ENCODE measurements around the gene MMEL1.
"Not testable (repeated sequence)": the region's sequence is repeated elsewhere in the genome, so short reads cannot be mapped to it uniquely, and the experiment has no call there.

Gene MMEL1

GRCh38 chr1:2555634-2556276 is 77.1 kb downstream of the MMEL1 start:
- POLR2A ChIA-PET: interaction anchor here (1.0 kb wide), 1 partner anchor 30 kb away, joined by 3 read pairs; no protein-coding TSS in a partner anchor
- CTCF ChIA-PET: no interaction called here
- TF ChIP-seq NFRKB (IDR thresholded peaks at IDR 0.05) (no peak), ZNF384 (IDR thresholded peaks at IDR 0.05) (no peak), SUZ12 (IDR thresholded peaks at IDR 0.05) (no peak), FOXK2 (IDR thresholded peaks at IDR 0.05) (no peak), ARNT (IDR thresholded peaks at IDR 0.05) (no peak), FOXA1 (IDR thresholded peaks at IDR 0.05) (no peak), LEF1 (IDR thresholded peaks at IDR 0.05; ENCODE audit: borderline replicate concordance) (no peak), FOXM1 (IDR thresholded peaks at IDR 0.05; ENCODE audit: borderline replicate concordance) (no peak), CTBP1 (IDR thresholded peaks at IDR 0.05; ENCODE audit: borderline replicate concordance) (no peak), ELF4 (IDR thresholded peaks at IDR 0.05) (no peak), HDGF (IDR thresholded peaks at IDR 0.05; ENCODE audit: borderline replicate concordance) (no peak)
- no peak for DNase-seq (ENCODE audit: extremely low spot score)

- TF ChIP-seq FOXM1 (IDR thresholded peaks at IDR 0.05; ENCODE audit: borderline replicate concordance) (no peak), SUZ12 (IDR thresholded peaks at IDR 0.05) (no peak), FOXK2 (IDR thresholded peaks at IDR 0.05) (no peak), ELF4 (IDR thresholded peaks at IDR 0.05) (no peak), NFRKB (IDR thresholded peaks at IDR 0.05) (no peak), LEF1 (IDR thresholded peaks at IDR 0.05; ENCODE audit: borderline replicate concordance) (no peak), L3MBTL2 (conservative IDR thresholded peaks at IDR 0.05) (no peak), TARDBP (IDR thresholded peaks at IDR 0.05) (no peak), ZNF384 (IDR thresholded peaks at IDR 0.05) (no peak), HDGF (IDR thresholded peaks at IDR 0.05; ENCODE audit: borderline replicate concordance) (no peak)
- CTCF ChIA-PET: no interaction called here
- no peak for DNase-seq (ENCODE audit: extremely low spot score)
- POLR2A ChIA-PET: no interaction called here
Measured at GRCh38 chr1:2554621-2555387, 78.0 kb downstream of the MMEL1 start.

GRCh38 chr1:2553871-2554620 is 78.8 kb downstream of the MMEL1 start:
- ChIA-PET CTCF (no interaction called here), POLR2A (no interaction called here)
- DNase-seq (ENCODE audit: extremely low spot score): no peak
- TF ChIP-seq BHLHE40 (IDR thresholded peaks at IDR 0.05; ENCODE audit: borderline replicate concordance): no peak
- no peak for TF ChIP-seq LEF1 (IDR thresholded peaks at IDR 0.05; ENCODE audit: borderline replicate concordance)
- no peak for TF ChIP-seq FOXM1 (IDR thresholded peaks at IDR 0.05; ENCODE audit: borderline replicate concordance)
- no peak for TF ChIP-seq HDGF (IDR thresholded peaks at IDR 0.05; ENCODE audit: borderline replicate concordance)
- TF ChIP-seq ARNT (IDR thresholded peaks at IDR 0.05): no peak
- no peak for TF ChIP-seq FOXA1 (IDR thresholded peaks at IDR 0.05)
- no peak for TF ChIP-seq L3MBTL2 (conservative IDR thresholded peaks at IDR 0.05)
- no peak for TF ChIP-seq FOXK2 (IDR thresholded peaks at IDR 0.05)
- TF ChIP-seq CTBP1 (IDR thresholded peaks at IDR 0.05; ENCODE audit: borderline replicate concordance): no peak

GRCh38 chr1:2553076-2553475 is 79.7 kb downstream of the MMEL1 start:
- DNase-seq (ENCODE audit: extremely low spot score); CTCF ChIA-PET; POLR2A ChIA-PET: not testable (repeated sequence)

- CTCF ChIA-PET: interaction anchor here (0.6 kb wide), 1 partner anchor 378 kb away, joined by 3 read pairs; no protein-coding TSS in a partner anchor
- DNase-seq (ENCODE audit: extremely low spot score): no peak
- POLR2A ChIA-PET: no interaction called here
- TF ChIP-seq CTBP1 (IDR thresholded peaks at IDR 0.05; ENCODE audit: borderline replicate concordance) (no peak), SUZ12 (IDR thresholded peaks at IDR 0.05) (no peak), ELF4 (IDR thresholded peaks at IDR 0.05) (no peak), FOXK2 (IDR thresholded peaks at IDR 0.05) (no peak), PKNOX1 (IDR thresholded peaks at IDR 0.05) (no peak), TARDBP (IDR thresholded peaks at IDR 0.05) (no peak), ARNT (IDR thresholded peaks at IDR 0.05) (no peak), FOXA1 (IDR thresholded peaks at IDR 0.05) (no peak), LEF1 (IDR thresholded peaks at IDR 0.05; ENCODE audit: borderline replicate concordance) (no peak), FOXM1 (IDR thresholded peaks at IDR 0.05; ENCODE audit: borderline replicate concordance) (no peak)
Measured at GRCh38 chr1:2552189-2552588, 80.6 kb downstream of the MMEL1 start.

- DNase-seq (ENCODE audit: extremely low spot score); POLR2A ChIA-PET: not testable (repeated sequence)
- CTCF ChIA-PET: interaction anchor here (0.6 kb wide), 1 partner anchor 377 kb away, joined by 3 read pairs; no protein-coding TSS in a partner anchor
Measured at GRCh38 chr1:2551544-2551943, 81.3 kb downstream of the MMEL1 start.

GRCh38 chr1:2550309-2550861 is 82.4 kb downstream of the MMEL1 start:
- POLR2A ChIA-PET: interaction anchor here (1.2 kb wide), 1 partner anchor 35 kb away, joined by 3 read pairs; no protein-coding TSS in a partner anchor
- CTCF ChIA-PET; DNase-seq (ENCODE audit: extremely low spot score): not testable (repeated sequence)

GRCh38 chr1:2549367-2550029 is 83.3 kb downstream of the MMEL1 start:
- not testable (repeated sequence) for DNase-seq (ENCODE audit: extremely low spot score)
- POLR2A ChIA-PET: interaction anchor here (1.2 kb wide), 1 partner anchor 36 kb away, joined by 3 read pairs; no protein-coding TSS in a partner anchor
- CTCF ChIA-PET: interaction anchor here (1.5 kb wide), 1 partner anchor 135 kb away, joined by 3 read pairs; no protein-coding TSS in a partner anchor

Data from HEK293T (cell line).